Measurements from ENCODE around the gene KCNK6. TPM values are rescaled to one million over a fixed set of nuclear protein-coding genes. Genes with fewer than 3 reads are reported as not detected.

Gene KCNK6
- total and polyA plus RNA-seq, 4 donors: 1.2 to 4.6 (median 2.7) TPM

GRCh38 chr19:38310279-38310670, 9.4 kb upstream of the KCNK6 start:
- Histone ChIP-seq H3K27ac (ENCODE audit: low read depth in 1 of 2, low read length in 2 of 2) (no peak overlapping the region), H3K4me1 (ENCODE audit: control insufficient read depth in 4 of 4, insufficient read depth in 4 of 4, low read length in 3 of 4) (peaks cover 0 to 4% (median 1%) of the 10 kb centered on the region in 4 donors), H3K27me3 (ENCODE audit: control insufficient read depth in 4 of 4, insufficient read depth in 4 of 4, low read length in 3 of 4) (no peaks in the 10 kb centered on the region), H3K9ac (ENCODE audit: low read depth in 1 of 2, low read length in 2 of 2) (no peak overlapping the region), H3K36me3 (ENCODE audit: control insufficient read depth in 4 of 4, insufficient read depth in 3 of 4, low read depth in 1 of 4, low read length in 3 of 4) (peaks cover 4 to 17% (median 6%) of the 10 kb centered on the region in 4 donors), H3K4me3 (ENCODE audit: low read depth in 1 of 3, low read length in 3 of 3) (no peak overlapping the region), H3K9me3 (ENCODE audit: control insufficient read depth in 4 of 4, low read length in 3 of 4) (no peaks in the 10 kb centered on the region)
- WGBS: 99% methylated on average over 2 of the region's 2 CpGs
- DNase-seq (ENCODE audit: low spot score): no peak
- TF ChIP-seq REST (IDR thresholded peaks at IDR 0.05): no peak
- no peak for TF ChIP-seq ATF3 (IDR thresholded peaks at IDR 0.05)
- no peak for TF ChIP-seq MAX (IDR thresholded peaks at IDR 0.05)
- TF ChIP-seq JUND (IDR thresholded peaks at IDR 0.05): no peak
- TF ChIP-seq HNF4G (IDR thresholded peaks at IDR 0.05): no peak
- no peak for TF ChIP-seq RAD21 (IDR thresholded peaks at IDR 0.05)
- no peak for TF ChIP-seq SP1 (IDR thresholded peaks at IDR 0.05)
- TF ChIP-seq YY1 (IDR thresholded peaks at IDR 0.05): no peak
- no peak for TF ChIP-seq FOXA1 (IDR thresholded peaks at IDR 0.05)
- TF ChIP-seq NR2F2 (IDR thresholded peaks at IDR 0.05): no peak
- TF ChIP-seq HNF4A (conservative IDR thresholded peaks at IDR 0.05): no peak
- no peak for TF ChIP-seq FOXA2 (IDR thresholded peaks at IDR 0.05)
- no peak for TF ChIP-seq TAF1 (conservative IDR thresholded peaks at IDR 0.05)

- no peak for DNase-seq (ENCODE audit: low spot score)
- Histone ChIP-seq H3K4me1 (ENCODE audit: control insufficient read depth in 4 of 4, insufficient read depth in 4 of 4, low read length in 3 of 4) (peaks cover 0 to 7% (median 4%) of the 10 kb centered on the region in 4 donors), H3K9ac (ENCODE audit: low read depth in 1 of 2, low read length in 2 of 2) (no peak overlapping the region), H3K27me3 (ENCODE audit: control insufficient read depth in 4 of 4, insufficient read depth in 4 of 4, low read length in 3 of 4) (no peaks in the 10 kb centered on the region), H3K4me3 (ENCODE audit: low read depth in 1 of 3, low read length in 3 of 3) (no peak overlapping the region), H3K36me3 (ENCODE audit: control insufficient read depth in 4 of 4, insufficient read depth in 3 of 4, low read depth in 1 of 4, low read length in 3 of 4) (peaks cover 2 to 17% (median 4%) of the 10 kb centered on the region in 4 donors), H3K9me3 (ENCODE audit: control insufficient read depth in 4 of 4, low read length in 3 of 4) (no peaks in the 10 kb centered on the region), H3K27ac (ENCODE audit: low read depth in 1 of 2, low read length in 2 of 2) (no peak overlapping the region)
- TF ChIP-seq RXRA (IDR thresholded peaks at IDR 0.05) (no peak), RAD21 (IDR thresholded peaks at IDR 0.05) (no peak), EGR1 (IDR thresholded peaks at IDR 0.05; ENCODE audit: low read depth in 2 of 2) (no peak), TAF1 (conservative IDR thresholded peaks at IDR 0.05) (no peak), FOXA1 (IDR thresholded peaks at IDR 0.05) (no peak), HNF4A (conservative IDR thresholded peaks at IDR 0.05) (no peak), MAX (IDR thresholded peaks at IDR 0.05) (no peak), JUND (IDR thresholded peaks at IDR 0.05) (no peak), YY1 (IDR thresholded peaks at IDR 0.05) (no peak), FOXA2 (IDR thresholded peaks at IDR 0.05) (no peak), SP1 (IDR thresholded peaks at IDR 0.05) (no peak), NR2F2 (IDR thresholded peaks at IDR 0.05) (no peak), HNF4G (IDR thresholded peaks at IDR 0.05) (no peak), CTCF (IDR thresholded peaks at IDR 0.05; ENCODE audit: low read depth, low read length, missing input control) (no peak), ZBTB33 (IDR thresholded peaks at IDR 0.05) (no peak), ATF3 (IDR thresholded peaks at IDR 0.05) (no peak), REST (IDR thresholded peaks at IDR 0.05) (no peak), GABPA (IDR thresholded peaks at IDR 0.05 in 1 of 2, conservative IDR thresholded peaks at IDR 0.05 in 1 of 2) (no peak)
- 99% methylated on average over 6 of the region's 6 CpGs for WGBS
These were observed 8.7 kb upstream of the KCNK6 start for GRCh38 chr19:38310986-38311385.
